Adrenal gland (tissue), 12 donors: ENCODE measurements around the gene PTCH1. TPM values are rescaled to one million over a fixed set of nuclear protein-coding genes. Genes with fewer than 3 reads are reported as not detected.

ENCODE experiments used
- DNase-seq, 7 donors: peaks; one replicate each; pipeline ENCODE4 v3.0.0-alpha.2; 2019 to 2020
- H3K27ac ChIP-seq, 5 donors: fragments of 200-600 bp; sonication (generic) in 4 of 5; 1 replicate in 3 of 5; 2 replicates in 2 of 5; pipeline versions ENCODE4 v1.5.1 to v1.8.0; 2016 to 2020; ENCODE audit warnings: mild to moderate bottlenecking in 1 of 5
- H3K27me3 ChIP-seq: fragments of 200-600 bp; 2 replicates; pipeline ENCODE4 v1.8.0; 2021
- H3K36me3 ChIP-seq, 2 donors: fragments of 200-600 bp; replicated peaks in 1 of 2; 1 replicate in 1 of 2; 2 replicates in 1 of 2; pipeline versions ENCODE4 v1.5.1 to v1.8.0; 2018 to 2022
- H3K4me1 ChIP-seq, 2 donors: fragments of 200-600 bp; replicated peaks in 1 of 2; 1 replicate in 1 of 2; 2 replicates in 1 of 2; pipeline versions ENCODE4 v1.5.1 to v1.8.0; 2018 to 2021
- H3K4me3 ChIP-seq, 4 donors: fragments of 200-600 bp; sonication (generic) in 3 of 4; one replicate each; pipeline ENCODE4 v1.5.1; 2016 to 2018
- H3K9me3 ChIP-seq, 3 donors: fragments of 200-600 bp; sonication (generic) in 1 of 3; replicated peaks in 1 of 3; 1 replicate in 2 of 3; 2 replicates in 1 of 3; pipeline versions ENCODE4 v1.5.1 to v1.8.0; 2016 to 2021
- CTCF ChIP-seq, 6 experiments: fragments of 450-650 bp in 4 of 6; fragments of 200-600 bp in 2 of 6; sonication (generic) in 1 of 6; IDR thresholded peaks; 1 replicate in 5 of 6; 2 replicates in 1 of 6; pipeline versions ENCODE4 v1.5.1 to v1.8.0; 2016 to 2021; ENCODE audit warnings: antibody characterized with exemption in 6 of 6, mild to moderate bottlenecking in 2 of 6, moderate library complexity in 1 of 6
- POLR2A ChIP-seq, 2 donors: fragments of 450-650 bp; IDR thresholded peaks; one replicate each; pipeline ENCODE4 v1.6.1; 2017; ENCODE audit warnings: antibody characterized with exemption in 2 of 2, mild to moderate bottlenecking in 2 of 2, moderate library complexity in 1 of 2
- WGBS, 4 donors: extraction: QIAGEN DNeasy Blood & Tissue Kit in 2 of 4; methylation state at CpG; one replicate each; pipeline versions ENCODE4 v1.1.5 to v1.1.7; 2013 to 2017; 5-methylcytosine and 5-hydroxymethylcytosine counted together
- intact Hi-C, 2 donors: fragments of 100-400 bp; cut with DNase I; formaldehyde crosslinking; loops; one replicate each; pipeline versions ENCODE4 v1.14.1 to v1.15.0; 2022 to 2023
- polyA plus RNA-seq, 3 donors: library from polyadenylated mRNA; stranded (reverse); fragments of 200-250 nt in 2 of 3; fragments of 350-450 nt in 1 of 3; fragmentation: Illumina TruSeq in 1 of 3; extraction: RNeasy Lipid Tissue Mini Kit (QIAGEN cat#74804) in 1 of 3; gene quantifications; one replicate each; pipeline ENCODE4 v1.2.3, GENCODE V29; 2013 to 2014
- total RNA-seq, 9 donors: library from RNA; depleted of rRNA in 4 of 9; stranded (reverse); fragments of >200 nt in 4 of 9; fragments of 120-200 nt in 1 of 9; fragmentation: NEBNext Ultra II Directional in 1 of 9; extraction: Animal tissue kit (Norgen Biotek cat#: 25700) in 1 of 9; gene quantifications; one replicate each; pipeline versions ENCODE4 v1.1.0 to v1.2.4, GENCODE V29; 2013 to 2023
- donor health status: healthy with polysubstance abuse.
- donor health status: Bipolar disorder and iron deficiency.
- donor health status: DM: yes; HTN: yes; CAD: no.
- donor health status: DM: no; HTN: no; CAD: no.
- donor health status: DM: no; HTN: no; CAD: no.
- donor health status: DM: yes; HTN: yes; CAD: no.

PTCH1 gene
- total and polyA plus RNA-seq, 12 donors = 2.5 to 29.8 (median 9.7) TPM

GRCh38 chr9:95447660-95448420, 68.9 kb downstream of the PTCH1 start:
- Histone ChIP-seq H3K4me1 (no peaks in the 10 kb centered on the region), H3K4me3 (no peak overlapping the region), H3K9me3 (no peaks in the 10 kb centered on the region), H3K27me3 (no peaks in the 10 kb centered on the region), H3K36me3 (peaks cover 0 to 27% of the 10 kb centered on the region in 2 donors), H3K27ac (no peak overlapping the region)
- DNase-seq = no peak
- WGBS, 4 donors = 79 to 86% (median 83%) methylated on average over 18 to 23 of the region's 23 CpGs
- intact Hi-C loops = no loop called here
- TF ChIP-seq POLR2A (IDR thresholded peaks at IDR 0.05) = no peak

- intact Hi-C loops = no loop called here
- H3K36me3 ChIP-seq = peaks cover 0 to 22% of the 10 kb centered on the region in 2 donors
Measured at GRCh38 chr9:95446984-95447383, 69.8 kb downstream of the PTCH1 start.

GRCh38 chr9:95446259-95446658, 70.5 kb downstream of the PTCH1 start:
- TF ChIP-seq POLR2A (IDR thresholded peaks at IDR 0.05) = no peak
- TF ChIP-seq CTCF (IDR thresholded peaks at IDR 0.05) = no peak
- no peak for DNase-seq

More at GRCh38 chr9:95446984-95447383, 69.8 kb downstream of the PTCH1 start:
- H3K27me3 ChIP-seq = no peaks in the 10 kb centered on the region
- WGBS, 4 donors = 85 to 100% (median 95%) methylated on average over 8 to 26 of the region's 26 CpGs
- TF ChIP-seq CTCF (IDR thresholded peaks at IDR 0.05) = no peak
- no peak for TF ChIP-seq POLR2A (IDR thresholded peaks at IDR 0.05)
- H3K4me3 ChIP-seq = no peak overlapping the region
- H3K9me3 ChIP-seq = no peaks in the 10 kb centered on the region
- no peaks in the 10 kb centered on the region for H3K4me1 ChIP-seq
- no peak overlapping the region for H3K27ac ChIP-seq
- no peak for DNase-seq

GRCh38 chr9:95444160-95444559, 72.6 kb downstream of the PTCH1 start:
- WGBS, 4 donors = 89 to 93% (median 92%) methylated on average over 14 to 15 of the region's 15 CpGs
- intact Hi-C loops = no loop called here
- Histone ChIP-seq H3K27ac (no peak overlapping the region), H3K4me1 (no peaks in the 10 kb centered on the region), H3K36me3 (peaks cover 0 to 19% of the 10 kb centered on the region in 2 donors), H3K4me3 (no peak overlapping the region), H3K9me3 (no peaks in the 10 kb centered on the region), H3K27me3 (no peaks in the 10 kb centered on the region)
- DNase-seq = no peak
- TF ChIP-seq CTCF (IDR thresholded peaks at IDR 0.05) = no peak

More at GRCh38 chr9:95446259-95446658, 70.5 kb downstream of the PTCH1 start:
- intact Hi-C loops = no loop called here
- Histone ChIP-seq H3K9me3 (no peaks in the 10 kb centered on the region), H3K4me1 (no peaks in the 10 kb centered on the region), H3K27me3 (no peaks in the 10 kb centered on the region), H3K36me3 (peaks cover 0 to 22% of the 10 kb centered on the region in 2 donors), H3K27ac (no peak overlapping the region), H3K4me3 (no peak overlapping the region)
- whole genome bisulfite sequencing, 4 donors = 82 to 87% (median 84%) methylated on average over 5 of the region's 5 CpGs

GRCh38 chr9:95443301-95443700, 73.5 kb downstream of the PTCH1 start:
- peaks cover 0 to 16% of the 10 kb centered on the region in 2 donors for H3K36me3 ChIP-seq
- no peak for DNase-seq
- no peak overlapping the region for H3K27ac ChIP-seq
- no peaks in the 10 kb centered on the region for H3K27me3 ChIP-seq
- intact Hi-C loops = no loop called here
- no peaks in the 10 kb centered on the region for H3K9me3 ChIP-seq
- WGBS, 4 donors = 69 to 90% (median 79%) methylated on average over 2 of the region's 2 CpGs
- no peak overlapping the region for H3K4me3 ChIP-seq
- TF ChIP-seq POLR2A (IDR thresholded peaks at IDR 0.05) (no peak), CTCF (IDR thresholded peaks at IDR 0.05) (no peak)
- no peaks in the 10 kb centered on the region for H3K4me1 ChIP-seq
